Fibroblast of lung (primary cell): ENCODE measurements around the gene MRGPRE. TPM values are rescaled to one million over a fixed set of nuclear protein-coding genes. Genes with fewer than 3 reads are reported as not detected.

ENCODE experiments used
- DNase-seq, 2 donors: peaks; one replicate each; pipeline versions ENCODE4 v3.0.0 to v3.0.0-alpha.2; 2010; ENCODE audit warnings: low read depth in 2 of 2
- H2AFZ ChIP-seq: 2 replicates; pipeline ENCODE4 v1.5.1; 2012; ENCODE audit warnings: low read length, control low read depth, inconsistent platforms
- H3K27ac ChIP-seq: 2 replicates; pipeline ENCODE4 v1.5.1; 2011; ENCODE audit warnings: low read length, control low read depth; ENCODE audit not compliant: insufficient read depth
- H3K27me3 ChIP-seq: 2 replicates; pipeline ENCODE4 v1.5.1; 2011; ENCODE audit warnings: mild to moderate bottlenecking, low read length; ENCODE audit not compliant: control insufficient read depth, insufficient read depth
- H3K36me3 ChIP-seq: 2 replicates; pipeline ENCODE4 v1.5.1; 2011; ENCODE audit warnings: low read length; ENCODE audit not compliant: control insufficient read depth, insufficient read depth
- H3K4me1 ChIP-seq: 2 replicates; pipeline ENCODE4 v1.5.1; 2011; ENCODE audit warnings: low read length; ENCODE audit not compliant: control insufficient read depth, insufficient read depth; ENCODE audit errors: extremely low read depth
- H3K4me2 ChIP-seq: 2 replicates; pipeline ENCODE4 v1.5.1; 2011; ENCODE audit warnings: low read length, control low read depth; ENCODE audit not compliant: insufficient read depth; ENCODE audit errors: extremely low read depth
- H3K4me3 ChIP-seq, 4 experiments: fragments of 200-600 bp in 1 of 4; sonication (generic) in 1 of 4; replicated peaks in 1 of 4; 2 replicates each; pipeline ENCODE4 v1.5.1; 2011 to 2016; ENCODE audit warnings: low read length in 4 of 4, low read depth in 3 of 4, mild to moderate bottlenecking in 3 of 4, control low read depth in 2 of 4, inconsistent platforms in 1 of 4, mixed read lengths in 1 of 4; ENCODE audit not compliant: insufficient read depth in 1 of 4; ENCODE audit errors: control extremely low read depth in 1 of 4
- H3K79me2 ChIP-seq: 2 replicates; pipeline ENCODE4 v1.5.1; 2012; ENCODE audit warnings: mild to moderate bottlenecking, low read length, inconsistent platforms; ENCODE audit not compliant: control insufficient read depth, insufficient read depth
- H3K9ac ChIP-seq: 2 replicates; pipeline ENCODE4 v1.5.1; 2011; ENCODE audit warnings: mild to moderate bottlenecking, low read length, control low read depth; ENCODE audit not compliant: insufficient read depth
- H3K9me3 ChIP-seq: 2 replicates; pipeline ENCODE4 v1.5.1; 2012; ENCODE audit warnings: low read depth, low read length; ENCODE audit not compliant: control insufficient read depth, insufficient read depth
- H4K20me1 ChIP-seq: 2 replicates; pipeline ENCODE4 v1.5.1; 2011; ENCODE audit warnings: low read length; ENCODE audit not compliant: control insufficient read depth, insufficient read depth; ENCODE audit errors: extremely low read depth
- CTCF ChIP-seq, 2 donors: IDR thresholded peaks in 1 of 2; conservative IDR thresholded peaks in 1 of 2; 1 replicate in 1 of 2; 2 replicates in 1 of 2; pipeline ENCODE4 v1.5.1; 2011 to 2012; ENCODE audit warnings: low read length in 2 of 2, control low read depth in 1 of 2, inconsistent platforms in 1 of 2, low read depth in 1 of 2, mild to moderate bottlenecking in 1 of 2
- EZH2 ChIP-seq: IDR thresholded peaks from 2 replicates; pipeline ENCODE4 v1.5.1; 2012; ENCODE audit warnings: low read length, control low read depth, mild to moderate bottlenecking; ENCODE audit errors: missing control alignments
- polyA plus RNA-seq, 2 donors: library from polyadenylated mRNA; depleted of rRNA in 1 of 2; stranded (reverse) in 1 of 2; unstranded in 1 of 2; fragments of >200 nt; gene quantifications; 2 replicates each; pipeline ENCODE4 v1.2.1, GENCODE V29; 2011 to 2012; ENCODE audit warnings: missing spikeins in 1 of 2
- total RNA-seq: library from RNA; depleted of rRNA; stranded (reverse); fragments of >200 nt; gene quantifications from 2 replicates; pipeline ENCODE4 v1.2.1, GENCODE V29; 2014

The MRGPRE gene
- total and polyA plus RNA-seq, 2 donors (not counting 1 experiment from before 2014, with no cell fraction given) = 0.17 TPM; not detected in 1

GRCh38 chr11:3201677-3202181 is 30.5 kb downstream of the MRGPRE start:
- no peak overlapping the region for H3K4me3 ChIP-seq
- no peaks in the 10 kb centered on the region for H3K36me3 ChIP-seq
- H3K9ac ChIP-seq = no peak overlapping the region
- H2AFZ ChIP-seq = no peak overlapping the region
- peaks cover 28% of the 10 kb centered on the region for H3K27me3 ChIP-seq
- H3K79me2 ChIP-seq = no peaks in the 10 kb centered on the region
- no peaks in the 10 kb centered on the region for H4K20me1 ChIP-seq
- no peak for DNase-seq
- no peak overlapping the region for H3K27ac ChIP-seq
- no peak overlapping the region for H3K4me2 ChIP-seq
- no peaks in the 10 kb centered on the region for H3K4me1 ChIP-seq
- TF ChIP-seq EZH2 = no peak
- no peak for TF ChIP-seq CTCF (conservative IDR thresholded peaks at IDR 0.05 in 1 of 2, IDR thresholded peaks at IDR 0.05 in 1 of 2; ENCODE audit: low read depth in 1 of 2, low read length in 2 of 2)
- no peaks in the 10 kb centered on the region for H3K9me3 ChIP-seq

- no peaks in the 10 kb centered on the region for H3K4me1 ChIP-seq
- DNase-seq = no peak
- no peak overlapping the region for H2AFZ ChIP-seq
- H3K9me3 ChIP-seq = no peaks in the 10 kb centered on the region
- no peaks in the 10 kb centered on the region for H3K79me2 ChIP-seq
- TF ChIP-seq EZH2 (no peak), CTCF (conservative IDR thresholded peaks at IDR 0.05 in 1 of 2, IDR thresholded peaks at IDR 0.05 in 1 of 2; ENCODE audit: low read depth in 1 of 2, low read length in 2 of 2) (no peak)
- no peaks in the 10 kb centered on the region for H3K36me3 ChIP-seq
- peaks cover 28% of the 10 kb centered on the region for H3K27me3 ChIP-seq
- H3K9ac ChIP-seq = no peak overlapping the region
- no peak overlapping the region for H3K4me2 ChIP-seq
- no peak overlapping the region for H3K27ac ChIP-seq
- no peak overlapping the region for H3K4me3 ChIP-seq
- H4K20me1 ChIP-seq = no peaks in the 10 kb centered on the region
Observed at GRCh38 chr11:3201112-3201581, 31.1 kb downstream of the MRGPRE start.

- Histone ChIP-seq H3K27ac (no peak overlapping the region), H3K4me2 (no peak overlapping the region), H3K36me3 (no peaks in the 10 kb centered on the region), H3K4me3 (no peak overlapping the region), H3K4me1 (no peaks in the 10 kb centered on the region), H3K9me3 (no peaks in the 10 kb centered on the region), H3K27me3 (peaks cover 28% of the 10 kb centered on the region), H3K79me2 (no peaks in the 10 kb centered on the region), H2AFZ (no peak overlapping the region), H3K9ac (no peak overlapping the region), H4K20me1 (no peaks in the 10 kb centered on the region)
- TF ChIP-seq EZH2 = no peak
- TF ChIP-seq CTCF (conservative IDR thresholded peaks at IDR 0.05 in 1 of 2, IDR thresholded peaks at IDR 0.05 in 1 of 2; ENCODE audit: low read depth in 1 of 2, low read length in 2 of 2) = no peak
- no peak for DNase-seq
Observed at GRCh38 chr11:3200388-3201111, 31.7 kb downstream of the MRGPRE start.
